ENCODE measurements around the gene LRRN2. TPM values are rescaled to one million over a fixed set of nuclear protein-coding genes. Genes with fewer than 3 reads are reported as not detected.
A peak's percentile ranks its signal among the peaks of the same experiment; 100 is the strongest.

LRRN2 gene
- total and polyA plus RNA-seq, 9 of the 15 experiments (the other 6 are each of a cell fraction or from before 2014, with no cell fraction given) = 0.05 TPM; not detected in 8

- TF ChIP-seq, protein P1, sequence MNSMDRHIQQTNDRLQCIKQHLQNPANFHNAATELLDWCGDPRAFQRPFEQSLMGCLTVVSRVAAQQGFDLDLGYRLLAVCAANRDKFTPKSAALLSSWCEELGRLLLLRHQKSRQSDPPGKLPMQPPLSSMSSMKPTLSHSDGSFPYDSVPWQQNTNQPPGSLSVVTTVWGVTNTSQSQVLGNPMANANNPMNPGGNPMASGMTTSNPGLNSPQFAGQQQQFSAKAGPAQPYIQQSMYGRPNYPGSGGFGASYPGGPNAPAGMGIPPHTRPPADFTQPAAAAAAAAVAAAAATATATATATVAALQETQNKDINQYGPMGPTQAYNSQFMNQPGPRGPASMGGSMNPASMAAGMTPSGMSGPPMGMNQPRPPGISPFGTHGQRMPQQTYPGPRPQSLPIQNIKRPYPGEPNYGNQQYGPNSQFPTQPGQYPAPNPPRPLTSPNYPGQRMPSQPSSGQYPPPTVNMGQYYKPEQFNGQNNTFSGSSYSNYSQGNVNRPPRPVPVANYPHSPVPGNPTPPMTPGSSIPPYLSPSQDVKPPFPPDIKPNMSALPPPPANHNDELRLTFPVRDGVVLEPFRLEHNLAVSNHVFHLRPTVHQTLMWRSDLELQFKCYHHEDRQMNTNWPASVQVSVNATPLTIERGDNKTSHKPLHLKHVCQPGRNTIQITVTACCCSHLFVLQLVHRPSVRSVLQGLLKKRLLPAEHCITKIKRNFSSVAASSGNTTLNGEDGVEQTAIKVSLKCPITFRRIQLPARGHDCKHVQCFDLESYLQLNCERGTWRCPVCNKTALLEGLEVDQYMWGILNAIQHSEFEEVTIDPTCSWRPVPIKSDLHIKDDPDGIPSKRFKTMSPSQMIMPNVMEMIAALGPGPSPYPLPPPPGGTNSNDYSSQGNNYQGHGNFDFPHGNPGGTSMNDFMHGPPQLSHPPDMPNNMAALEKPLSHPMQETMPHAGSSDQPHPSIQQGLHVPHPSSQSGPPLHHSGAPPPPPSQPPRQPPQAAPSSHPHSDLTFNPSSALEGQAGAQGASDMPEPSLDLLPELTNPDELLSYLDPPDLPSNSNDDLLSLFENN (IDR thresholded peaks at IDR 0.05; ENCODE audit: low read depth in 2 of 2, low read length in 2 of 2) = peak in 1 of 2 experiments; percentile 48; a peak in 1 of 4 replicates
- peak; percentile 90 for TF ChIP-seq NCOR1 (IDR thresholded peaks at IDR 0.05)
- TF ChIP-seq, protein P2, sequence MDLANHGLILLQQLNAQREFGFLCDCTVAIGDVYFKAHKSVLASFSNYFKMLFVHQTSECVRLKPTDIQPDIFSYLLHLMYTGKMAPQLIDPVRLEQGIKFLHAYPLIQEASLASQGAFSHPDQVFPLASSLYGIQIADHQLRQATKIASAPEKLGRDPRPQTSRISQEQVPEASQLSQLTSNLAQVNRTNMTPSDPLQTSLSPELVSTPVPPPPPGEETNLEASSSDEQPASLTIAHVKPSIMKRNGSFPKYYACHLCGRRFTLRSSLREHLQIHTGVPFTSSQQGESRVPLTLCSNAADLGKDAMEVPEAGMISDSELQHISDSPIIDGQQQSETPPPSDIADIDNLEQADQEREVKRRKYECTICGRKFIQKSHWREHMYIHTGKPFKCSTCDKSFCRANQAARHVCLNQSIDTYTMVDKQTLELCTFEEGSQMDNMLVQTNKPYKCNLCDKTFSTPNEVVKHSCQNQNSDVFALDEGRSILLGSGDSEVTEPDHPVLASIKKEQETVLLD (IDR thresholded peaks at IDR 0.05) = peak; percentile 95
- peak; percentile 18; the same call in 1 of the 2 replicates for TF ChIP-seq TEAD2 (tag; IDR thresholded peaks at IDR 0.05)
- peak; percentile 84 for TF ChIP-seq EHMT2 (IDR thresholded peaks at IDR 0.05)
- TF ChIP-seq RFX1 (IDR thresholded peaks at IDR 0.05) = no peak
- no peak for TF ChIP-seq CHCHD3 (CRISPR knock-in tag; IDR thresholded peaks at IDR 0.05)
- TF ChIP-seq BMI1 (IDR thresholded peaks at IDR 0.05; ENCODE audit: low read length) = no peak
- no peak for TF ChIP-seq ID3 (CRISPR knock-in tag; IDR thresholded peaks at IDR 0.05)
- no peak for TF ChIP-seq ID3 (tag; IDR thresholded peaks at IDR 0.05)
- TF ChIP-seq, protein P3, sequence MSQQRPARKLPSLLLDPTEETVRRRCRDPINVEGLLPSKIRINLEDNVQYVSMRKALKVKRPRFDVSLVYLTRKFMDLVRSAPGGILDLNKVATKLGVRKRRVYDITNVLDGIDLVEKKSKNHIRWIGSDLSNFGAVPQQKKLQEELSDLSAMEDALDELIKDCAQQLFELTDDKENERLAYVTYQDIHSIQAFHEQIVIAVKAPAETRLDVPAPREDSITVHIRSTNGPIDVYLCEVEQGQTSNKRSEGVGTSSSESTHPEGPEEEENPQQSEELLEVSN (IDR thresholded peaks at IDR 0.05; ENCODE audit: borderline replicate concordance in 1 of 2, extremely low read depth in 1 of 2, insufficient read depth in 1 of 2, insufficient read length in 1 of 2, low read depth in 1 of 2, low read length in 1 of 2, poor library complexity in 1 of 2, severe bottlenecking in 1 of 2) = peak in 1 of 2 experiments; percentile 31
- peak in 1 of 2 experiments; percentile 33; a peak in 2 of 4 replicates for TF ChIP-seq NRF1 (conservative IDR thresholded peaks at IDR 0.05 in 1 of 2, IDR thresholded peaks at IDR 0.05 in 1 of 2)
- TF ChIP-seq TSC22D4 (tag; IDR thresholded peaks at IDR 0.05) = no peak
- TF ChIP-seq NCOA4 (IDR thresholded peaks at IDR 0.05; ENCODE audit: partially characterized antibody) = peak; percentile 81
- TF ChIP-seq SOX6 (IDR thresholded peaks at IDR 0.05) = peak; percentile 73
- TF ChIP-seq TBP (optimal IDR thresholded peaks at IDR 0.05; ENCODE audit: low read depth, low read length) = no peak
- TF ChIP-seq, protein P4, sequence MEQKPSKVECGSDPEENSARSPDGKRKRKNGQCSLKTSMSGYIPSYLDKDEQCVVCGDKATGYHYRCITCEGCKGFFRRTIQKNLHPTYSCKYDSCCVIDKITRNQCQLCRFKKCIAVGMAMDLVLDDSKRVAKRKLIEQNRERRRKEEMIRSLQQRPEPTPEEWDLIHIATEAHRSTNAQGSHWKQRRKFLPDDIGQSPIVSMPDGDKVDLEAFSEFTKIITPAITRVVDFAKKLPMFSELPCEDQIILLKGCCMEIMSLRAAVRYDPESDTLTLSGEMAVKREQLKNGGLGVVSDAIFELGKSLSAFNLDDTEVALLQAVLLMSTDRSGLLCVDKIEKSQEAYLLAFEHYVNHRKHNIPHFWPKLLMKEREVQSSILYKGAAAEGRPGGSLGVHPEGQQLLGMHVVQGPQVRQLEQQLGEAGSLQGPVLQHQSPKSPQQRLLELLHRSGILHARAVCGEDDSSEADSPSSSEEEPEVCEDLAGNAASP (IDR thresholded peaks at IDR 0.05) = no peak
- no peak for TF ChIP-seq ZNF197 (CRISPR knock-in tag; IDR thresholded peaks at IDR 0.05; ENCODE audit: low read depth)
- peak; percentile 98 for TF ChIP-seq HDAC2 (IDR thresholded peaks at IDR 0.05)
These were observed 20.6 kb upstream of the LRRN2 start (continued) for GRCh38 chr1:204705888-204706837.

Measured in K562 (cell line).